Neural cell (in vitro differentiated cells): ENCODE data around the gene PNPLA4. TPM values are rescaled to one million over a fixed set of nuclear protein-coding genes. Genes with fewer than 3 reads are reported as not detected.

Experiments used
- TAF1 ChIP-seq: IDR thresholded peaks from 2 replicates; pipeline ENCODE4 v1.6.1; 2012; ENCODE audit warnings: low read depth
- polyA plus RNA-seq: library from polyadenylated mRNA; depleted of rRNA; stranded (reverse); fragments of >200 nt; gene quantifications from 2 replicates; pipeline ENCODE4 v1.2.3, GENCODE V29; 2014
- small RNA-seq, 3 experiments: library from RNA; depleted of rRNA; stranded (forward); fragments of <200 nt; gene quantifications; one replicate each; pipeline ENCODE3, GENCODE V24; 2012

PNPLA4 gene
- polyA plus RNA-seq, 1 donor from 2014 or later, result 2.0 TPM

DNA sequence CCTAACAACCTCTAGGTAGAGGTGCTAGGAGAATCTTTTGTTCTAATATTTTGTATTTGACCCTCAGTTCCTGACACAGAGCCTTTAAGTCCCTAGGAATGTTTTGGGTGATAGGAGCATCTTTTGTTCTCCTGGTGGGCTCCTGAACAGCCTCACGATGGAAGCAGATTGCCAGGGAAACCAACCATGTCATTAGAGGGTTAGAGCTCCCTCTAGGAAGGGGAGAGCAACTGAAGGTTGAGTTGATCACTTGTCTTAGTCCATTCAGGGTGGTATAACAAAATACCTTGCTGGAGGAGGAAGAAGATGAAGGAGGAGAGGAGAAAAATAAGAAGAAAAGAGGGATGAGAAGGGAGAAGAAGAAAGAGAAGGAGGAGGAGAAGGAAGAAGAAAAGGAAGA, 75.0 kb downstream of the PNPLA4 start (continued):
- TF ChIP-seq TAF1, result no peak

Small RNA genes lying within 50 kb of the gene (small RNA-seq; reads per million reads assigned to genes)
- gene AC005296.1, result 0 reads per million in 3 experiments

Other genes with a start within 250 kb of the PNPLA4 start
- not detected in 2 replicates for gene VCX, start 84.2 kb downstream of the PNPLA4 start, polyA plus RNA-seq
- gene VCX2, start 243.9 kb upstream of the PNPLA4 start, polyA plus RNA-seq, result not detected in 2 replicates